AG10803 (cell line): ENCODE measurements around the gene RASA2.

Source experiments
- DNase-seq: peaks from one replicate; pipeline ENCODE4 v3.0.0; 2010; ENCODE audit warnings: low read depth
- H3K4me3 ChIP-seq: 2 replicates; pipeline ENCODE4 v1.5.1; 2011; ENCODE audit warnings: mild to moderate bottlenecking, low read length, control low read depth
- TF ChIP-seq, protein P1 (sequence below): conservative IDR thresholded peaks from 2 replicates; pipeline ENCODE4 v1.5.1; 2011; ENCODE audit warnings: mild to moderate bottlenecking, low read length, control low read depth, inconsistent platforms

RASA2 gene

DNA sequence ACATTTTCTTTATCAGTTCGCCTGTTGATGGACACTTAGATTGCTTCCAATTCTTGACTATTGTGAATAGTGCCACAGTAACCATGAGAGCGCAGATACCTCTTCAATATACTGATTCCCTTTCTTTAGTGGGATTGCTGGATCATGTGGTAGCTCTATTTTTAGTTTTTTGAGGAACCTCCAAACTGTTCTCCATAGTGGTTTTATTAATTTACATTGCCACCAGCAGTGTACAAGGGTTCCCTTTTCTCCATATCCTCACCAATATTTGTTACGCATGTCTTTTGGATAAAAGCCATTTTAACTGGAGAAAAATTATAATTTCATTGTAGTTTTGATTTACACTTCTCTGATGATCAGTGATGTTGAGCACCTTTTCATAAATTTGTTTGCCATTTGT lies 59.3 kb downstream of the RASA2 start:
- no peak for DNase-seq
- H3K4me3 ChIP-seq: no peak overlapping the region
- TF ChIP-seq, protein P1, sequence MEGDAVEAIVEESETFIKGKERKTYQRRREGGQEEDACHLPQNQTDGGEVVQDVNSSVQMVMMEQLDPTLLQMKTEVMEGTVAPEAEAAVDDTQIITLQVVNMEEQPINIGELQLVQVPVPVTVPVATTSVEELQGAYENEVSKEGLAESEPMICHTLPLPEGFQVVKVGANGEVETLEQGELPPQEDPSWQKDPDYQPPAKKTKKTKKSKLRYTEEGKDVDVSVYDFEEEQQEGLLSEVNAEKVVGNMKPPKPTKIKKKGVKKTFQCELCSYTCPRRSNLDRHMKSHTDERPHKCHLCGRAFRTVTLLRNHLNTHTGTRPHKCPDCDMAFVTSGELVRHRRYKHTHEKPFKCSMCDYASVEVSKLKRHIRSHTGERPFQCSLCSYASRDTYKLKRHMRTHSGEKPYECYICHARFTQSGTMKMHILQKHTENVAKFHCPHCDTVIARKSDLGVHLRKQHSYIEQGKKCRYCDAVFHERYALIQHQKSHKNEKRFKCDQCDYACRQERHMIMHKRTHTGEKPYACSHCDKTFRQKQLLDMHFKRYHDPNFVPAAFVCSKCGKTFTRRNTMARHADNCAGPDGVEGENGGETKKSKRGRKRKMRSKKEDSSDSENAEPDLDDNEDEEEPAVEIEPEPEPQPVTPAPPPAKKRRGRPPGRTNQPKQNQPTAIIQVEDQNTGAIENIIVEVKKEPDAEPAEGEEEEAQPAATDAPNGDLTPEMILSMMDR: no peak

DNA sequence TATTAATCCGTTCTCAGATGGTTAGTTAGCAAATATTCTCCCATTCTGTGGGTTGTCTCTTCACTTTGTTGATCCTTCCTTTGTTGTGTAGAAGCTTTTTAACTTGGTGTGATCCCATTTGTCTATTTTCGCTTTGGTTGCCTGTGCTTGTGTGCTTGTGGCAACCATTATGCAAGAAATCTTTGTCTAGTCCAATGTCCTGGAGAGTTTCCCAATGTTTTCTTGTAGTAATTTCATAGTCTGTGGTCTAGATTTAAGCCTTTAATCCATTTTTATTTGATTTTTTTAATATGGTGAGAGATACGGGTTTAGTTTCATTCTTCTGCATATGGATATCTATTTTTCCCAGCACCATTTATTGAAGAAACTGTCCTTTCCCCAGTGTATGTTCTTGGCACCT lies 59.8 kb downstream of the RASA2 start:
- no peak for DNase-seq
- H3K4me3 ChIP-seq: no peak overlapping the region
- TF ChIP-seq, protein P1: no peak

DNA sequence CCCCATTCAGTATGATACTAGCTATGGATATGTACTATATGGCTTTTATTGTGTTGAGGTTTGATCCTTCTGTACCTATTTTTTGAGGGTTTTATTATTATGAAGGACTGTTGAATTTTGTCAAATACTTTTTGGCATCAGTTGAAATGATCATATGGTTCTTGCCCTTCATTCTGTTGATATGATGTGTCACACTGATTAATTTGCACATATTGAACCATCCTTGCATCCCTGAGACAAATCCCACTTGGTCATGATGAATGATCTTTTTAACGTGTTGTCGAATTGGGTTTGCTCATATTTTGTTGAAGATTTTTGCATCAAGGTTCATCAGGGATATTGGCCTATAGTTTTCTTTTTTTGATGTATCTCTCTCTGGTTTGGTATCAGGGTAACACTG lies 61.0 kb downstream of the RASA2 start:
- no peak for DNase-seq
- H3K4me3 ChIP-seq: no peak overlapping the region
- TF ChIP-seq, protein P1: no peak

DNA sequence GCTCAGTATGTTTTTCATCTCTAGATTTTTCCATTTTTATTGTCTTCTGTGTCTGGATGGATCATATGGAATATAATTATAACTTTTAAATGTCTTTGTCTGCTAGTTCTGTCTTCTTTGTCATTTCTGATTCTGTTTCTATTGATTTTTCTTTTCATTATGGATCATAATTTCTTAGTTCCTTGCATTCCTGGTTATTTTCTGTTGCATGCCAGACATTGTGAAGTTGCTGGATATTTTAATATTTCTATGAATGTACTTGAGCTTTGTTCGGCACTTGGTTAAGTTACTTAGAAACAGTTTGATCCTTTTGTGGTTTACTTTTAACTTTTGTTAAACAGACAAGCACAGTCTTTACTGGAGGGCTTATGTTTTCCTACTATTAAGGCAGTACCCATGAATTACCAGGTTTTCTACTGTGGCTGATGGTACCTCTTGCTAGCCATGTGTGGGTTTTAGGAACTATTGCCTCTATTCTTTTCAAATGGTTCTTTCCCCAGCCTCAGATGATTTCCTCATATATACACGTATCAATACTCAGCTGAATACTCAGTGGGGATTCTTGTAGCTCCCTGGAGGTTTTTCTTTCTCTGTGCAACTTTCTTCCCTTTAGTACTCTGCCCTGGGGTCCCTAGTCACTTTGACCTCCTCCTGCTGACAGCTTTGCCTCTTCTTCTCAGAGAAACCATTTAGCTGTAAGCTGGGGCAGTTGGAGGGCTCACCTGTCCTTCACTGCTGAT lies 64.3 kb downstream of the RASA2 start:
- TF ChIP-seq, protein P1: no peak
- no peak for DNase-seq
- H3K4me3 ChIP-seq: no peak overlapping the region

DNA sequence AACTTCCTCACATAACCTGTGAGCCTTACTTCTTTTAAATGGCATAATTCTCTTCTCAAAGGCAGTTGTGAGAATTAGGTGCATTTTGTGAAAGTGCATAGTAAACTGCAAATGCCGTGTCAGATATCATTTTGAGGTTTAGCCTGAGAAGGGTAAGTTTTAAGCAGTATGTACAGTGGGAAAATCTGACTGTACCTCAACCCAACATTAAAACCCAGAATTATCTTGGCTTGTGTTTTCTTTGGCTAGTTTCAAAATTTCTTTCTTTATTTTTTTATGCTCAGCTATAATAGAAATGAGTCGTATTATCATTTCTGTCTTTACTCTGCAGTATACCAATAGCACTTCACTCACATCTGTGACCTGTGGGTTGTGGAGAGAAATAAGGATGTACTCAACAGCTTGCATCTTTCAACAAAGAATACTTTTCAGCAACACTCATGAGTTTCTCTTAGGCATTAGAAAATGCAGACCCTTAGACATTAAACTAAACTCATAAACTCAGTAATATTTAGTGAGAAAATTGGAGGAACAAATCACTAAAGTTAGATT lies 65.7 kb downstream of the RASA2 start:
- DNase-seq: no peak
- TF ChIP-seq, protein P1: no peak
- H3K4me3 ChIP-seq: no peak overlapping the region

DNA sequence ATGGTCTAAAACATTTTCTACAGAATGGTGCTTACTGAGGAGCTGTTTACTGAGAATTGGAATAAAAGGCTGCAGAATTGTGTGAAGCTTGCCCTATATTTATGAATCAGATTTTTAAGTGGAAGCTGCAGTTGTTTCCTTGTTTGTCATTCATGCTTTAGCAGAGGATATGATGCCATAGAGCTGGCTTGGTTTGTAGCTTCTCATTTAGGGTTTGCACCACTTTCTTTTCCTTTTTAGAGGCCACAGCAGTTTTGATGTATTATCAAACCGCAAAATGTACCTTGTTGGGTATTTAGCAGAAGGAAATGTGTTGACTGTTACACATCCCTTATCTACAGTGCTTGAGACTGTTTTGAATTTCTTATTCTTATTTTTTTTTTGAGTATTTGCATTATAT lies 66.2 kb downstream of the RASA2 start:
- DNase-seq: no peak
- TF ChIP-seq, protein P1: no peak
- H3K4me3 ChIP-seq: no peak overlapping the region

DNA sequence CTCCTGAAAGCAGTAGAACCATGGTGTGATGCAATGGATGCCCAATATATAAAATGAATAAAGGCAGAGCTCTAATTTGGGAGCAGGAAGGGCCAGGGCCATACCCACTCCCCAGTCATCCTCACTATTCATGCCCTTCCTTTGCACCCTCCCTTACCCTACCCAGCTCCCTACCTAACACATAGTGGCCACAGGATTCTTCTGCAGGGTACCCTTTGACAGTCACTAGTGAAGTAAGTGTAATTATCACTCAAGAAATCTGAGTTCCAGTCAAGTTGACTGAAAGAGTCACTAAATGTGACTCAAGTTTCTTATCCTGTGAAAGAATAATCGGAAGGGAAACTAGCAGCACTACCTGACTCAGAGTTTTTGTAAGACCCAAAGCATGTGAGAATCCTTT lies 69.2 kb downstream of the RASA2 start:
- TF ChIP-seq, protein P1: no peak
- no peak for DNase-seq
- no peak overlapping the region for H3K4me3 ChIP-seq
